SK-N-SH (cell line): Measurements from ENCODE around the gene DSG3. TPM values are rescaled to one million over a fixed set of nuclear protein-coding genes. Genes with fewer than 3 reads are reported as not detected.
"Not testable (repeated sequence)": the region's sequence is repeated elsewhere in the genome, so short reads cannot be mapped to it uniquely, and the experiment has no call there.

Experiments used
- CTCF ChIA-PET: fragments of 300-600, 350-600 bp; formaldehyde crosslinking; extraction: SDS; loops from one replicate; lab custom pipeline; 2021; lab: Yijun Ruan, JAX
- POLR2A ChIA-PET: fragments of 350-600 bp; sonication (Branson Sonifier 250); formaldehyde crosslinking; extraction: SDS; loops from one replicate; lab custom pipeline; 2020; ENCODE audit warnings: antibody characterized with exemption, inconsistent platforms; lab: Yijun Ruan, JAX
- DNase-seq: peaks from one replicate; pipeline ENCODE4 v3.0.0; 2012
- H2AFZ ChIP-seq: fragments of 200-600 bp; sonication (generic); 2 replicates; pipeline ENCODE4 v1.8.1; 2016; ENCODE audit warnings: antibody characterized with exemption, mild to moderate bottlenecking, low read depth
- H3F3A ChIP-seq: fragments of 200-600 bp; sonication (generic); replicated peaks from 2 replicates; pipeline ENCODE3; 2016; ENCODE audit warnings: antibody characterized with exemption, mild to moderate bottlenecking; ENCODE audit not compliant: insufficient read depth
- H3K27ac ChIP-seq, 2 experiments: fragments of 200-500 bp in 1 of 2; fragments of 200-600 bp in 1 of 2; sonication (Bioruptor generic) in 1 of 2; sonication (generic), shearing (Covaris generic) in 1 of 2; 2 replicates each; pipeline versions ENCODE4 v1.5.1 to v1.6.1; 2014 to 2016; ENCODE audit warnings: low read depth in 2 of 2, inconsistent platforms in 1 of 2, low read length in 1 of 2, mild to moderate bottlenecking in 1 of 2, mixed read lengths in 1 of 2
- H3K27me3 ChIP-seq: fragments of 200-600 bp; sonication (generic), shearing (Covaris generic); 2 replicates; pipeline ENCODE4 v1.6.1; 2016; ENCODE audit warnings: mixed run types; ENCODE audit not compliant: insufficient read depth
- H3K36me3 ChIP-seq, 2 experiments: fragments of 200-500 bp in 1 of 2; fragments of 200-600 bp in 1 of 2; sonication (Bioruptor generic) in 1 of 2; sonication (generic) in 1 of 2; replicated peaks in 1 of 2; 2 replicates each; pipeline versions ENCODE3 to v1.5.1; 2014 to 2016; ENCODE audit warnings: low read length in 1 of 2, mild to moderate bottlenecking in 1 of 2; ENCODE audit not compliant: insufficient read depth in 2 of 2, control insufficient read depth in 1 of 2
- H3K4me1 ChIP-seq, 2 experiments: fragments of 200-500 bp in 1 of 2; fragments of 200-600 bp in 1 of 2; sonication (Bioruptor generic) in 1 of 2; sonication (generic), shearing (Covaris generic) in 1 of 2; 2 replicates each; pipeline versions ENCODE4 v1.5.1 to v1.6.1; 2014 to 2016; ENCODE audit warnings: low read depth in 1 of 2, low read length in 1 of 2, mixed run types in 1 of 2; ENCODE audit not compliant: insufficient read depth in 2 of 2, control insufficient read depth in 1 of 2
- H3K4me2 ChIP-seq: fragments of 200-600 bp; sonication (generic), shearing (Covaris generic); 2 replicates; pipeline ENCODE4 v1.6.1; 2017; ENCODE audit warnings: mixed run types
- H3K4me3 ChIP-seq, 2 experiments: fragments of 200-500 bp in 1 of 2; fragments of 200-600 bp in 1 of 2; sonication (Bioruptor generic) in 1 of 2; sonication (generic), shearing (Covaris generic) in 1 of 2; 2 replicates each; pipeline versions ENCODE4 v1.5.1 to v1.8.1; 2014 to 2016; ENCODE audit warnings: low read depth in 2 of 2, inconsistent platforms in 1 of 2, low read length in 1 of 2, mild to moderate bottlenecking in 1 of 2, mixed read lengths in 1 of 2, moderate library complexity in 1 of 2
- H3K79me2 ChIP-seq: fragments of 200-600 bp; sonication (generic); 2 replicates; pipeline ENCODE4 v1.8.1; 2017; ENCODE audit warnings: mild to moderate bottlenecking; ENCODE audit not compliant: insufficient read depth
- H3K9ac ChIP-seq: fragments of 200-600 bp; sonication (generic); 2 replicates; pipeline ENCODE4 v1.6.1; 2017; ENCODE audit warnings: mixed run types
- H3K9me2 ChIP-seq: fragments of 200-600 bp; sonication (generic); 2 replicates; pipeline ENCODE4 v1.6.1; 2017; ENCODE audit warnings: mixed run types
- H3K9me3 ChIP-seq: fragments of 200-600 bp; sonication (generic); 2 replicates; pipeline ENCODE4 v1.6.1; 2017; ENCODE audit warnings: mixed run types, mild to moderate bottlenecking, moderate library complexity
- H4K20me1 ChIP-seq: fragments of 200-600 bp; sonication (generic); 2 replicates; pipeline ENCODE4 v1.6.1; 2017; ENCODE audit warnings: mild to moderate bottlenecking, mixed run types; ENCODE audit not compliant: insufficient read depth
- EP300 ChIP-seq, 2 experiments: IDR thresholded peaks; 2 replicates each; pipeline versions ENCODE4 v1.4.0 to v1.6.1; 2012; ENCODE audit warnings: borderline replicate concordance in 1 of 2, low read depth in 1 of 2, low read length in 1 of 2
- GATA2 ChIP-seq: sonication (generic); formaldehyde crosslinking; IDR thresholded peaks from 2 replicates; pipeline ENCODE4 v1.5.0; 2020; ENCODE audit warnings: mild to moderate bottlenecking, missing genetic modification reagents
- RAD21 ChIP-seq: IDR thresholded peaks from 2 replicates; pipeline ENCODE4 v1.6.1; 2012; ENCODE audit warnings: mild to moderate bottlenecking, low read length
- RFX5 ChIP-seq: IDR thresholded peaks from 2 replicates; pipeline ENCODE4 v1.6.1; 2012; ENCODE audit warnings: mild to moderate bottlenecking, improper control_type of control experiment, low read length
- RXRA ChIP-seq: IDR thresholded peaks from 2 replicates; pipeline ENCODE4 v1.4.0; 2012; ENCODE audit warnings: low read depth, mild to moderate bottlenecking, borderline replicate concordance
- SIN3A ChIP-seq: IDR thresholded peaks from 2 replicates; pipeline ENCODE4 v1.6.1; 2012; ENCODE audit warnings: low read depth, mild to moderate bottlenecking, low read length, moderate library complexity, borderline replicate concordance
- SMC3 ChIP-seq: IDR thresholded peaks from 2 replicates; pipeline ENCODE4 v1.6.1; 2012; ENCODE audit warnings: low read depth, low read length, improper control_type of control experiment
- YY1 ChIP-seq: IDR thresholded peaks from 2 replicates; pipeline ENCODE4 v1.4.0; 2012; ENCODE audit warnings: low read depth, mild to moderate bottlenecking
- WGBS: methylation state at CpG from one replicate; pipeline ENCODE4 v1.1.6; 2017; ENCODE audit warnings: low lambda C conversion rate; 5-methylcytosine and 5-hydroxymethylcytosine counted together
- polyA plus RNA-seq, 3 experiments: library from polyadenylated mRNA; depleted of rRNA; stranded (reverse); fragments of >200 nt; gene quantifications; 2 replicates each; pipeline ENCODE4 v1.2.3, GENCODE V29; 2012
- TF ChIP-seq, protein P1 (sequence below): fragments of 200-600 bp; sonication (generic); IDR thresholded peaks from 2 replicates; pipeline ENCODE4 v1.6.1; 2017; ENCODE audit warnings: antibody characterized with exemption, mild to moderate bottlenecking, moderate library complexity
- TF ChIP-seq, protein P2 (sequence below): fragments of 150-350 bp; IDR thresholded peaks from 2 replicates; pipeline ENCODE4 v1.6.1; 2017; ENCODE audit warnings: antibody characterized with exemption, low read length, low read depth, borderline replicate concordance
- TF ChIP-seq, protein P3 (sequence below): fragments of 150-350 bp; IDR thresholded peaks from 2 replicates; pipeline ENCODE4 v1.6.1; 2016; ENCODE audit warnings: mild to moderate bottlenecking, low read depth, low read length
- TF ChIP-seq, protein P4 (sequence below): IDR thresholded peaks from 2 replicates; pipeline ENCODE4; 2012

The DSG3 gene
- polyA plus RNA-seq, 1 of the 3 experiments (the other 2 are of a cell fraction), result 0.02 TPM

DNA sequence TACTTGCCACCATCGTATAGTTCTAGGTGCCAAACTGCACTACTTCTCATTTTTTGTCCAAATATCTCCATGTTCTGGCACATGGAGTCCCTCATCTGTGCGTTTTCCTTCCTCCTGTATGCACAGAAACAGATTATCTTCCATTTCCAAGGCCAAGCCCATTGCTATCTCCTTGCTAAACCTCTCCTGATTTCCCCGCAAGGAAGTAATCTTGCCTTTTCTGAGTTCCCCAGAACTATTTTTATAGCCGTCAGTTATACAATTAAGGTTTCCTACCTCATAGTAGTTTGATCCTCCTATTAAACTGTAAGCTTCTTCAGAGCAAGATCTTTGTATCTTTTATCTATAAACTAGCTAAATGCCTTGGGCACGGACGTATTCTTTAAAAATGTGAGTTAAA, 57.6 kb downstream of the DSG3 start (continued):
- TF ChIP-seq RXRA (no peak), GATA2 (CRISPR knock-in tag) (no peak)
- TF ChIP-seq, protein P1, sequence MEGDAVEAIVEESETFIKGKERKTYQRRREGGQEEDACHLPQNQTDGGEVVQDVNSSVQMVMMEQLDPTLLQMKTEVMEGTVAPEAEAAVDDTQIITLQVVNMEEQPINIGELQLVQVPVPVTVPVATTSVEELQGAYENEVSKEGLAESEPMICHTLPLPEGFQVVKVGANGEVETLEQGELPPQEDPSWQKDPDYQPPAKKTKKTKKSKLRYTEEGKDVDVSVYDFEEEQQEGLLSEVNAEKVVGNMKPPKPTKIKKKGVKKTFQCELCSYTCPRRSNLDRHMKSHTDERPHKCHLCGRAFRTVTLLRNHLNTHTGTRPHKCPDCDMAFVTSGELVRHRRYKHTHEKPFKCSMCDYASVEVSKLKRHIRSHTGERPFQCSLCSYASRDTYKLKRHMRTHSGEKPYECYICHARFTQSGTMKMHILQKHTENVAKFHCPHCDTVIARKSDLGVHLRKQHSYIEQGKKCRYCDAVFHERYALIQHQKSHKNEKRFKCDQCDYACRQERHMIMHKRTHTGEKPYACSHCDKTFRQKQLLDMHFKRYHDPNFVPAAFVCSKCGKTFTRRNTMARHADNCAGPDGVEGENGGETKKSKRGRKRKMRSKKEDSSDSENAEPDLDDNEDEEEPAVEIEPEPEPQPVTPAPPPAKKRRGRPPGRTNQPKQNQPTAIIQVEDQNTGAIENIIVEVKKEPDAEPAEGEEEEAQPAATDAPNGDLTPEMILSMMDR, result no peak

DNA sequence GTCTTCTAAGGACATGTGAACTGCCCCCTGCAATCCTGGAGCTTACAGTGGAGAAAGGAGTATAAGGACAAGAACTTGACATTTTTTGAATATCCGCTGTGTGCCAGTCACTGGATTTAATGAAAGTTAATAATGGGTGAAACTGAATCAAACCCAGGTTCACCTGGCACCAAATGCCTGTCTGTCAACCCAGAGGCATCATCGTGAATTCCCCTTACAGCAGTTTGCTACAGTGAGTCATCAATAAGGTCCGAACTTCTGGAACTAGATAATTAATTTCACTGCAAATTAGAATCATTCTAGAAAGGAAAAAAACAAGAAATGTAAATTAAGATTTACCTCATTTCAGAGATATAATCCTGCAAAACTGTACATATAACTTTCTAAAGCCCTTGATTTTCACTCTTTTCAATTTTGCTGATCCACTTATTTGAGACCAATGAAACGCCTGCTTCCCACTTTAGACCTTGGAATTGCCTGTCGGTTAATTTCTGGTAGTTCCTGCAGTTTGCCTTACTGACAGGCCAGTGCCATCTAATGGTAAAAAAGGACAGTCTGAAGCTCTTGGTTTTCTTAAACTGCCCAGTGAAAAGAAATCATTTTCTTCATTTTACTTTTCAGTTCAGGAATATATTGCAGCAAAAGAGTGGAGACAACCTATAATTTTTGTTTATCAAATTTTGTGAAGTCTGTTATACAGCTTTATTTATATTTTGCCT, 58.6 kb downstream of the DSG3 start:
- Histone ChIP-seq H3K9ac (no peak overlapping the region), H4K20me1 (no peaks in the 10 kb centered on the region), H3K9me3 (no peaks in the 10 kb centered on the region), H3K79me2 (no peaks in the 10 kb centered on the region), H3K4me1 (no peaks in the 10 kb centered on the region), H3K27ac (no peak overlapping the region), H2AFZ (no peak overlapping the region), H3K4me2 (no peak overlapping the region), H3K27me3 (peaks cover 33% of the 10 kb centered on the region; the same call in 1 of the 2 replicates), H3K4me3 (no peak overlapping the region), H3K9me2 (no peaks in the 10 kb centered on the region), H3F3A (no peaks in the 10 kb centered on the region), H3K36me3 (no peaks in the 10 kb centered on the region)
- ChIA-PET CTCF (no interaction called here), POLR2A (no interaction called here)
- no peak for DNase-seq
- TF ChIP-seq YY1, result no peak
- no peak for TF ChIP-seq RFX5
- no peak for TF ChIP-seq EP300 (IDR thresholded peaks at IDR 0.05; ENCODE audit: borderline replicate concordance in 1 of 2, low read depth in 1 of 2, low read length in 1 of 2)
- TF ChIP-seq SIN3A, result no peak
- TF ChIP-seq, protein P2, sequence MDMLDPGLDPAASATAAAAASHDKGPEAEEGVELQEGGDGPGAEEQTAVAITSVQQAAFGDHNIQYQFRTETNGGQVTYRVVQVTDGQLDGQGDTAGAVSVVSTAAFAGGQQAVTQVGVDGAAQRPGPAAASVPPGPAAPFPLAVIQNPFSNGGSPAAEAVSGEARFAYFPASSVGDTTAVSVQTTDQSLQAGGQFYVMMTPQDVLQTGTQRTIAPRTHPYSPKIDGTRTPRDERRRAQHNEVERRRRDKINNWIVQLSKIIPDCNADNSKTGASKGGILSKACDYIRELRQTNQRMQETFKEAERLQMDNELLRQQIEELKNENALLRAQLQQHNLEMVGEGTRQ, result no peak
- peak; percentile 37 for TF ChIP-seq RAD21
- TF ChIP-seq SMC3, result peak; percentile 14; the same call in 1 of the 2 replicates
- TF ChIP-seq, protein P3, sequence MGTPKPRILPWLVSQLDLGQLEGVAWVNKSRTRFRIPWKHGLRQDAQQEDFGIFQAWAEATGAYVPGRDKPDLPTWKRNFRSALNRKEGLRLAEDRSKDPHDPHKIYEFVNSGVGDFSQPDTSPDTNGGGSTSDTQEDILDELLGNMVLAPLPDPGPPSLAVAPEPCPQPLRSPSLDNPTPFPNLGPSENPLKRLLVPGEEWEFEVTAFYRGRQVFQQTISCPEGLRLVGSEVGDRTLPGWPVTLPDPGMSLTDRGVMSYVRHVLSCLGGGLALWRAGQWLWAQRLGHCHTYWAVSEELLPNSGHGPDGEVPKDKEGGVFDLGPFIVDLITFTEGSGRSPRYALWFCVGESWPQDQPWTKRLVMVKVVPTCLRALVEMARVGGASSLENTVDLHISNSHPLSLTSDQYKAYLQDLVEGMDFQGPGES, result no peak
- TF ChIP-seq, protein P1, result peak; percentile 59
- TF ChIP-seq, protein P4, sequence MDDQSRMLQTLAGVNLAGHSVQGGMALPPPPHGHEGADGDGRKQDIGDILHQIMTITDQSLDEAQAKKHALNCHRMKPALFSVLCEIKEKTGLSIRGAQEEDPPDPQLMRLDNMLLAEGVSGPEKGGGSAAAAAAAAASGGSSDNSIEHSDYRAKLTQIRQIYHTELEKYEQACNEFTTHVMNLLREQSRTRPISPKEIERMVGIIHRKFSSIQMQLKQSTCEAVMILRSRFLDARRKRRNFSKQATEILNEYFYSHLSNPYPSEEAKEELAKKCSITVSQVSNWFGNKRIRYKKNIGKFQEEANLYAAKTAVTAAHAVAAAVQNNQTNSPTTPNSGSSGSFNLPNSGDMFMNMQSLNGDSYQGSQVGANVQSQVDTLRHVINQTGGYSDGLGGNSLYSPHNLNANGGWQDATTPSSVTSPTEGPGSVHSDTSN, result no peak
- 10% methylated on average over 5 of the region's 5 CpGs for WGBS

DNA sequence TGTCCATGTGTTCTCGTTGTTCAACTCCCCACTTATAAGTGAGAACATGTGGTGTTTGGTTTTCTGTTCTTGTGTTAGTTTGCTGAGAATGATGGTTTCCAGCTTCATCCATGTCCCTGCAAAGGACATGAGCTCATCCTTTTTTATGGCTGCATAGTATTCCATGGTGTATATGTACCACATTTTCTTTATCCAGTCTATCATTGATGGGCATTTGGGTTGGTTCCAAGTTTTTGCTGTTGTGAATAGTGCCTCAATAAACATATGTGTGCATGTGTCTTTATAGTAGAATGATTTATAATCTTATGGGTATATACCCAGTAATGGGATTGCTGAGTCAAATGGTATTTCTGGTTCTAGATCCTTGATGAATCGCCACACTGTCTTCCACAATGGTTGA, 59.6 kb downstream of the DSG3 start:
- H4K20me1 ChIP-seq, H3K4me3 ChIP-seq, H2AFZ ChIP-seq, DNase-seq, H3K9me2 ChIP-seq, H3K27ac ChIP-seq, H3K4me2 ChIP-seq, H3K9me3 ChIP-seq, H3K79me2 ChIP-seq, H3K9ac ChIP-seq, CTCF ChIA-PET, H3K4me1 ChIP-seq, H3F3A ChIP-seq, H3K36me3 ChIP-seq, POLR2A ChIA-PET: not testable (repeated sequence)
- WGBS, result 12% methylated on average over 2 of the region's 2 CpGs
- H3K27me3 ChIP-seq, result peaks cover 34% of the 10 kb centered on the region; the same call in 1 of the 2 replicates
